Fibroblast of villous mesenchyme (primary cell): ENCODE results near the gene ARHGAP10. TPM values are rescaled to one million over a fixed set of nuclear protein-coding genes. Genes with fewer than 3 reads are reported as not detected.

Experiments
- DNase-seq: peaks from one replicate; pipeline ENCODE4 v3.0.0-alpha.2; 2010; ENCODE audit warnings: low read depth
- H3K4me3 ChIP-seq: 2 replicates; pipeline ENCODE4 v1.5.1; 2011; ENCODE audit warnings: low read depth, mild to moderate bottlenecking, low read length
- total RNA-seq: library from RNA; depleted of rRNA; stranded (reverse); fragments of >200 nt; gene quantifications from 2 replicates; pipeline ENCODE4 v1.2.3, GENCODE V29; 2012
- TF ChIP-seq, protein P1 (sequence below): IDR thresholded peaks from 2 replicates; pipeline ENCODE4 v1.5.1; 2012; ENCODE audit warnings: low read depth, mild to moderate bottlenecking, low read length; ENCODE audit not compliant: insufficient read depth

ARHGAP10 gene
- total RNA-seq, 1 donor = 41.5 TPM

DNA sequence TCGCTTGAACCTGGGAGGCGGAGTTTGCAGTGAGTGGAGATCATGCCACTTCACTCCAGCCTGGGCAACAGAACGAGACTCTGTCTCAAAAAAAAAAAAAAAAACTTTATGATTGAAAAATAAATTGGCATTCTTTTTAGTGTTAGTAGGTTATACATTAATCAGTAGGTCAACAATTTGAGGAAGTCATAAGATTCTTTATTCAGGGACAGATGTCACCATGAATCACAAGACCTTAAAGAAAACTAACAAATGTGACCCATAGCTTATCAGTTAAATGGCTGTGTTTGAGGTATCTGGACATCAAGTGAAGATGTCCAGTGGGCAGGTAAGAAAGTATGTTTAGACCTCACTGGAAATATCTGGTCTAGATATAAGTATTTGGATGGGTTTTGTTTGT lies 38.7 kb upstream of the ARHGAP10 start:
- no peak overlapping the region for H3K4me3 ChIP-seq
- DNase-seq = no peak
- TF ChIP-seq, protein P1, sequence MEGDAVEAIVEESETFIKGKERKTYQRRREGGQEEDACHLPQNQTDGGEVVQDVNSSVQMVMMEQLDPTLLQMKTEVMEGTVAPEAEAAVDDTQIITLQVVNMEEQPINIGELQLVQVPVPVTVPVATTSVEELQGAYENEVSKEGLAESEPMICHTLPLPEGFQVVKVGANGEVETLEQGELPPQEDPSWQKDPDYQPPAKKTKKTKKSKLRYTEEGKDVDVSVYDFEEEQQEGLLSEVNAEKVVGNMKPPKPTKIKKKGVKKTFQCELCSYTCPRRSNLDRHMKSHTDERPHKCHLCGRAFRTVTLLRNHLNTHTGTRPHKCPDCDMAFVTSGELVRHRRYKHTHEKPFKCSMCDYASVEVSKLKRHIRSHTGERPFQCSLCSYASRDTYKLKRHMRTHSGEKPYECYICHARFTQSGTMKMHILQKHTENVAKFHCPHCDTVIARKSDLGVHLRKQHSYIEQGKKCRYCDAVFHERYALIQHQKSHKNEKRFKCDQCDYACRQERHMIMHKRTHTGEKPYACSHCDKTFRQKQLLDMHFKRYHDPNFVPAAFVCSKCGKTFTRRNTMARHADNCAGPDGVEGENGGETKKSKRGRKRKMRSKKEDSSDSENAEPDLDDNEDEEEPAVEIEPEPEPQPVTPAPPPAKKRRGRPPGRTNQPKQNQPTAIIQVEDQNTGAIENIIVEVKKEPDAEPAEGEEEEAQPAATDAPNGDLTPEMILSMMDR = no peak

DNA sequence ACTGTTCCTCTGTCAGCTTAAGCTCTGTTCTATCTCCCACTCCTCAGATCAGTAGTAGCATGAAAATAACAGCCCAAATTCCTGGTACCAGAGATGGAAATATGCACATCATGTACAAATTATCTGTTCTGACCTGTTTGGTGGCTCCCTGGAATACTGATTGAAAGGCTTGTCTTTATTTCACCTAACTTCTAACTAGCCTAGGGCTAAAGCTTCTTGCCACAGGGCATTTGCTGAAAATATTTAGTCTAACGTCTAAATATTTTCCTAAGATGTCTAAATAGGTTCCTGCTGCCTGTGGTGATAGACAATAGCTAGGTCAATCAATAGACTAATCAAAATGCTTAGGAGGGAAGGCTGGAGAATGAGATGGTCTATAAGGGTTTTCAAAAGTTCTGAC lies 35.0 kb upstream of the ARHGAP10 start:
- TF ChIP-seq, protein P1 = no peak
- no peak for DNase-seq
- H3K4me3 ChIP-seq = no peak overlapping the region

DNA sequence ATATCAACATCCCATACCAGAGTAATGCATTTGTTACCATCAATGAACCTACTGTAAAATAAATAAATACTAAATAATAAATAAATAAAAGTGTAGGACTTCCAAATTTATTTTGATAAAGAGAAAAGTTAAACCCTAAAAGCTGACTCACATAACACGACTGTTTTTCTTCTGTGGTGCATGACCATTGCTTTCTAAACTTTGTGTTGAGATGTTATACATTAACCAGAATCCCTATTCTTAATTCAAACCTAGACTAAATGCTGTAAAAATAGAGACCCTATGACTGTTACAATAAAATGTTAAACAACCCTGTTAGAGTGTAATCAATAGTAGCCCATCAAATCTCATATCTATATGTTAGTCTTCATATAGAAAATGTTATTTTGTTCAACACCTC lies 27.0 kb upstream of the ARHGAP10 start:
- H3K4me3 ChIP-seq = no peak overlapping the region

DNA sequence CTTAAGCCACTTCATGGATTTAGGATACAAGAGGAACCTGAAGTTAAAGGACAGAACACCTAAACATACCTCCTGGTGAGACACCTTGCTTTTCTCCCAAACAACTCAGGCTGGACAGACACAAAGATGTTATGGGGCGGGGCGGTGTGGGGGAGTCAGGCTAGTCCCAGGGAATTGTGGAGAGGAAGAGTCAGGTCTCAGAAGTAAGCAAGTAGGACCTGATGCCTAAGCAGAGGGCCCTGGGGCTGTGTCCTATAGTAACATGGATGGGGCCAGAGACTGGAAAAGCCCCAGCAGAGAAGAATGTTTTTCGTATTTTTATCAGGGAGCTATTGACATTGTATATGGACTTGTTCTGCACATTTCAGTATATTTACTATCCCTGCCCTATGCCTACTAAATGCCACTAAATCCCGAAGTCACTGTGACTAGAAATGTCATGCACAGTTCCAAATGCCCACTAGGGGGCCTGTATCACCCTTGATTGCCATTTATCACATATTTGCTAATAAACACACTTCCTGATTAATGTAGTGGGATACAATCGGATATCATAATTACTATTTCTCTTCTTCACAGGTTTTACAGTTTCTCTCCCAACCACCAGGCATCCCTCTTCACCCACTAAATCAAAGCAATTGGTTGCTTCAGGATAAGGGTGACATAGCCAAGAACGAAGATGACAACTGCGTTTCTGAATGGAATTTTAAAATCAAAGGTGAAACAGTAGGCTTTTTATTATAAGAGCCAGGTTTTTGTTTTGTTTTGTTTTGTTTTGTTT lies 23.8 kb upstream of the ARHGAP10 start:
- DNase-seq = peak; percentile 60

More for the DNA sequence above, 27.0 kb upstream of the ARHGAP10 start:
- TF ChIP-seq, protein P1 = no peak
- DNase-seq = no peak

DNA sequence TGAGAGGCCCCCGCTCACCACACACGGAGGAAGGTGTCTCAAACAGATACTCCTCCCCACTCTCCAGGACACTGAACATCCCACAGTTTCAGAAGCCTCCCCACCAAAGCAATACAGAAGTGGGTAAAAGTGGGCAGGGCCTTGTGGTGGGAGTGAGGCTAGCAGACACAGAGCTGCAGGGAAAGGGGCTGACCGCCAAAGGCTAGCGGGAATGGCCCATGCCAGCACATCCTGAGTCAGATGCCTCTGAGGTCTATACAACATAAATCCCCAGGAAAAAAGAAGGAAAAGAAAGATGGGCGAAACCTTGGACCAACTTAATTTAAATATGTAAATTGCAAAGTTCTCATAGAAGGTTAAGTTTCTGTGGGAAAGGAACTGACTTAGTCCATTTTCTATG lies 21.9 kb upstream of the ARHGAP10 start:
- no peak overlapping the region for H3K4me3 ChIP-seq
- DNase-seq = peak; percentile 14
- TF ChIP-seq, protein P1 = no peak

More for the DNA sequence above, 23.8 kb upstream of the ARHGAP10 start:
- no peak overlapping the region for H3K4me3 ChIP-seq
- TF ChIP-seq, protein P1 = peak; percentile 84

DNA sequence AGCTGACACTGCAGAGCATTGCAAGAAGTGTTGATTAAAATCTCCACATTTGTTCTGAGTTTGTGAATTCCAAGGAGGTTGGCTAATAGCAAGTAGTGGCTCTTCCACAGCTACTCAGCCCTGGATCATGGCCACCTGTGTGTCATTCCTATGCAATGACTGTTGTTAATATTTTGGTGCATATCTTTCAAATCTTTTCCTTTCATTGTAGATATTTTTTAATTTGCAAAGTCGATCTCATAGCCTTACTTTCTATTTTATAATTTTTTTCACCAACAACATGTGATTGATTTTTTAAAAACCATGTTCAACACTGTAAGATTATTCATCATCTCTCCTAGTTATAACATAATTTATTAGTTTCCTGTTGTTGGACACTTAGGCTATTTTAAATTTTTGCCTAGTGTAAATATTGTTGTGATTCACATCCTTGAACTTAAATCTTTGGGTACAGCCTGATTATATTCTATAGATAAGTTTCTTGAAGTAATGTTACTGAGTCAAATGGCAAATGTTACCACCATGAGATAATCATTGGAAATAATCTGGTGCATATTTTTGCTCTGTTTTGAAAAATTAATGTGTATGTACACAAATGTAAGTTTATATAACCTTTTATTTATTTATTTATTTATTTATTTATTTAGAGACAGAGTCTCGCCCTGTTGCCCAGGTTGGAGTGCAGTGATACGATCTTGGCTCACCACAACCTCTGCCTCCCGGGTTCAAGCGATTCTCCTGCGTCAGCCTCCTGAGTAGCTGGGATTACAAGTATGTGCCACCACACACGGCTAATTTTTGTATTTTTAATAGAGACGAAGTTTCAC lies 17.1 kb upstream of the ARHGAP10 start:
- H3K4me3 ChIP-seq = no peak overlapping the region
- peak; percentile 91 for DNase-seq
- TF ChIP-seq, protein P1 = no peak
